NCI-H748 treated with DMSO at 0.1 percent for 48 hours (cell line): Measurements from ENCODE around the gene LVRN.
"Not testable (repeated sequence)": the region's sequence is repeated elsewhere in the genome, so short reads cannot be mapped to it uniquely, and the experiment has no call there.

Experiments used
- DNase-seq: peaks from one replicate; lab custom pipeline; 2025; lab: John Stamatoyannopoulos, UW

The LVRN gene

GRCh38 chr5:115962239-115962564 lies at the start of gene LVRN:
LVRN (plus strand) TSS chr5:115962475; CDS start chr5:115962618, 143 bp downstream.
- no peak for DNase-seq

GRCh38 chr5:115913623-115914400 lies 48.5 kb upstream of the LVRN start:
- DNase-seq = not testable (repeated sequence)

GRCh38 chr5:115920171-115920725 lies 42.0 kb upstream of the LVRN start:
- DNase-seq = no peak

GRCh38 chr5:115928578-115929407 lies 33.5 kb upstream of the LVRN start:
- not testable (repeated sequence) for DNase-seq

- DNase-seq = not testable (repeated sequence)
Measured at GRCh38 chr5:115930171-115930570, 32.1 kb upstream of the LVRN start.

- DNase-seq = no peak
Measured at GRCh38 chr5:115930630-115931337, 31.5 kb upstream of the LVRN start.

GRCh38 chr5:115932991-115933390 lies 29.3 kb upstream of the LVRN start:
- no peak for DNase-seq

GRCh38 chr5:115934388-115934974 lies 27.8 kb upstream of the LVRN start:
- DNase-seq = no peak

- no peak for DNase-seq
Measured at GRCh38 chr5:115936031-115936430, 26.2 kb upstream of the LVRN start.

- no peak for DNase-seq
Measured at GRCh38 chr5:115939059-115939458, 23.2 kb upstream of the LVRN start.

- DNase-seq = no peak
Measured at GRCh38 chr5:115940080-115940810, 22.0 kb upstream of the LVRN start.

- no peak for DNase-seq
Measured at GRCh38 chr5:115941051-115941675, 21.1 kb upstream of the LVRN start.

- DNase-seq = no peak
Measured at GRCh38 chr5:115944501-115944900, 17.8 kb upstream of the LVRN start.

- no peak for DNase-seq
Measured at GRCh38 chr5:115946655-115947054, 15.6 kb upstream of the LVRN start.

- DNase-seq = no peak
Measured at GRCh38 chr5:115947260-115947659, 15.0 kb upstream of the LVRN start.

- no peak for DNase-seq
Measured at GRCh38 chr5:115948091-115948534, 14.2 kb upstream of the LVRN start.

- no peak for DNase-seq
Measured at GRCh38 chr5:115949096-115949495, 13.2 kb upstream of the LVRN start.

GRCh38 chr5:115952588-115952987 lies 9.7 kb upstream of the LVRN start:
- DNase-seq = no peak

GRCh38 chr5:115954144-115954543 lies 8.1 kb upstream of the LVRN start:
- DNase-seq = no peak

- DNase-seq = no peak
Measured at GRCh38 chr5:115956957-115957356, 5.3 kb upstream of the LVRN start.
